ENCODE results near the gene SCFD1. TPM values are rescaled to one million over a fixed set of nuclear protein-coding genes. Genes with fewer than 3 reads are reported as not detected.

Gene SCFD1
- total RNA-seq, 1 donor from 2014 or later: 82.4 TPM

GRCh38 chr14:30580616-30581282, 41.4 kb upstream of the SCFD1 start:
- H3K4me3 Mint-ChIP-seq (ENCODE audit: unreplicated experiment): no peak overlapping the region
- peaks cover 19% of the 10 kb centered on the region for H3K9me3 Mint-ChIP-seq (ENCODE audit: low read depth)
- TF ChIP-seq CTCF (IDR thresholded peaks at IDR 0.05): no peak
- H3K4me1 Mint-ChIP-seq (ENCODE audit: low read depth): peaks cover 27% of the 10 kb centered on the region
- no peaks in the 10 kb centered on the region for H3K27me3 Mint-ChIP-seq (ENCODE audit: low read depth)
- peak overlapping the region; percentile 5 for H3K27ac Mint-ChIP-seq (ENCODE audit: unreplicated experiment)
- peaks cover 9% of the 10 kb centered on the region for H3K36me3 Mint-ChIP-seq (ENCODE audit: low read depth)
- no peak for DNase-seq (ENCODE audit: low spot score)

GRCh38 chr14:30581283-30581625, 40.9 kb upstream of the SCFD1 start:
- Mint-ChIP-seq H3K27ac (ENCODE audit: unreplicated experiment) (no peak overlapping the region), H3K9me3 (ENCODE audit: low read depth) (peaks cover 19% of the 10 kb centered on the region), H3K4me3 (ENCODE audit: unreplicated experiment) (no peak overlapping the region), H3K36me3 (ENCODE audit: low read depth) (peaks cover 9% of the 10 kb centered on the region), H3K27me3 (ENCODE audit: low read depth) (no peaks in the 10 kb centered on the region), H3K4me1 (ENCODE audit: low read depth) (peaks cover 26% of the 10 kb centered on the region)
- no peak for TF ChIP-seq CTCF (IDR thresholded peaks at IDR 0.05)
- no peak for DNase-seq (ENCODE audit: low spot score)

GRCh38 chr14:30582376-30582775, 39.7 kb upstream of the SCFD1 start:
- peaks cover 19% of the 10 kb centered on the region for H3K9me3 Mint-ChIP-seq (ENCODE audit: low read depth)
- H3K4me1 Mint-ChIP-seq (ENCODE audit: low read depth): peaks cover 17% of the 10 kb centered on the region
- TF ChIP-seq CTCF (IDR thresholded peaks at IDR 0.05): no peak
- no peak overlapping the region for H3K4me3 Mint-ChIP-seq (ENCODE audit: unreplicated experiment)
- DNase-seq (ENCODE audit: low spot score): no peak
- no peak overlapping the region for H3K27ac Mint-ChIP-seq (ENCODE audit: unreplicated experiment)
- no peaks in the 10 kb centered on the region for H3K27me3 Mint-ChIP-seq (ENCODE audit: low read depth)
- peaks cover 9% of the 10 kb centered on the region for H3K36me3 Mint-ChIP-seq (ENCODE audit: low read depth)

DNA sequence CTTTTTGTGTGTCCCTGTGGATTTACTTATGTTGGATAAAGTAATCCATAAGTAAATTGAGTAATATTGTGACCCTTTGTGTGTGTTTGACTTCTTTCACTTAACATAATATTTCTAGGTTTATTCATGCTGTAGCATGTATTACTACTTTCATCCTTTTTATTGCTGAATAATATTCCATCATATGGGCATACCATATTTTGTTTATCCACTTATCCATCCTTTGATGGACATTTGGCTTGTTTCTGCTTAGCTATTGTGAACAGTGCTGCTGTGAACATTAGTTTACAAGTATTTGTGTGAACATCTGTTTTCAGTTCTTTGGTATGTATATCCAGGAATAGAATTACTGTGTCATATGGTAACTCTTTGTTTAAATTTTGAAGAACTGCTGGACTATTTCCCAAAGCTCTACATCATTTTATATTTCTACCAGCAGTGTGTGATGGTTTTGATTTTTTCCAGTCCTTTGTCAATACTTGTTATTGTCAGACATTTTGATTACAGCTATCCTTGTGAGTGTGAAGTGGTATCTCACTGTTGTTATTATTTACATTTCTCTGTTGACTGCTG, 38.0 kb upstream of the SCFD1 start:
- Mint-ChIP-seq H3K4me3 (ENCODE audit: unreplicated experiment) (no peak overlapping the region), H3K27ac (ENCODE audit: unreplicated experiment) (no peak overlapping the region), H3K4me1 (ENCODE audit: low read depth) (peaks cover 8% of the 10 kb centered on the region), H3K9me3 (ENCODE audit: low read depth) (peaks cover 19% of the 10 kb centered on the region), H3K27me3 (ENCODE audit: low read depth) (no peaks in the 10 kb centered on the region), H3K36me3 (ENCODE audit: low read depth) (peaks cover 9% of the 10 kb centered on the region)
- DNase-seq (ENCODE audit: low spot score): no peak
- TF ChIP-seq CTCF (IDR thresholded peaks at IDR 0.05): no peak

DNA sequence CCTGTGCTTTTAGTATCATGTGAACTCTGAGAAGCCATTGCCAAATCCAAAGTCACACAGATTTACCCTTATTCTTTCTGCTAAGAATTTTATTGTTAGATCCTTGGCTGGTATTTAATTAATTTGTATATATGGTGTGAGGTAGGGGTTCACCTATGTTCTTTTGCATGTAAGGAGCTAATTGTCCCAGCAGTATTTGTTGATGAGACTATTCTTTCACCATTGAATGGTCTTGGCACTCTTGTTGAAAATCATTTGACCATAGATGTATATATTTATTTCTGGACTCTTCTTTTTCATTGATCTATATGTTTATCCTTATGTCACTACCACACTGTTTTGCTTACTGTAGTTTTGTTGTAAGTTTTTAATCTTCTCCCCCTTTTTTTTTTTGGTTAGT, 36.9 kb upstream of the SCFD1 start:
- H3K36me3 Mint-ChIP-seq (ENCODE audit: low read depth): peaks cover 16% of the 10 kb centered on the region
- H3K9me3 Mint-ChIP-seq (ENCODE audit: low read depth): peaks cover 19% of the 10 kb centered on the region

More for the DNA sequence above, 36.9 kb upstream of the SCFD1 start:
- H3K4me1 Mint-ChIP-seq (ENCODE audit: low read depth): peaks cover 8% of the 10 kb centered on the region
- DNase-seq (ENCODE audit: low spot score): no peak
- TF ChIP-seq CTCF (IDR thresholded peaks at IDR 0.05): no peak
- no peak overlapping the region for H3K27ac Mint-ChIP-seq (ENCODE audit: unreplicated experiment)
- H3K27me3 Mint-ChIP-seq (ENCODE audit: low read depth): no peaks in the 10 kb centered on the region
- H3K4me3 Mint-ChIP-seq (ENCODE audit: unreplicated experiment): no peak overlapping the region

Data from chondrocyte (in vitro differentiated cells).